ENCODE data around the gene CDT1.

- TF ChIP-seq CEBPB (IDR thresholded peaks at IDR 0.05; ENCODE audit: borderline replicate concordance in 1 of 2, low read depth in 2 of 2, low read length in 2 of 2) (no peak), EP300 (IDR thresholded peaks at IDR 0.05; ENCODE audit: borderline replicate concordance in 1 of 2, control insufficient read depth in 1 of 2, low read depth in 2 of 2, low read length in 2 of 2) (no peak)
Measured at GRCh38 chr16:88809676-88810165, 6.1 kb downstream of the CDT1 start.
